Liver (tissue), 9 donors: ENCODE data around the gene SUPT16H. TPM values are rescaled to one million over a fixed set of nuclear protein-coding genes. Genes with fewer than 3 reads are reported as not detected.

Experiments used
- DNase-seq: peaks from one replicate; pipeline ENCODE4 v3.0.0-alpha.2; 2017; ENCODE audit warnings: low spot score
- H3K27ac ChIP-seq, 2 donors: one replicate each; pipeline ENCODE4 v1.7.0; 2013; ENCODE audit warnings: inconsistent platforms in 2 of 2, low read length in 2 of 2, control low read depth in 1 of 2, low read depth in 1 of 2, mild to moderate bottlenecking in 1 of 2
- H3K27me3 ChIP-seq, 4 donors: one replicate each; pipeline versions ENCODE4 v1.6.1 to v1.7.0; 2013; ENCODE audit warnings: low read length in 3 of 4, inconsistent platforms in 1 of 4, mild to moderate bottlenecking in 1 of 4, moderate library complexity in 1 of 4; ENCODE audit not compliant: control insufficient read depth in 4 of 4, insufficient read depth in 4 of 4
- H3K36me3 ChIP-seq, 4 donors: one replicate each; pipeline versions ENCODE4 v1.6.1 to v1.7.0; 2013; ENCODE audit warnings: low read length in 3 of 4, mild to moderate bottlenecking in 3 of 4, low read depth in 1 of 4, moderate library complexity in 1 of 4; ENCODE audit not compliant: control insufficient read depth in 4 of 4, insufficient read depth in 3 of 4
- H3K4me1 ChIP-seq, 4 donors: one replicate each; pipeline versions ENCODE4 v1.6.1 to v1.7.0; 2013; ENCODE audit warnings: low read length in 3 of 4, mild to moderate bottlenecking in 3 of 4, moderate library complexity in 1 of 4; ENCODE audit not compliant: control insufficient read depth in 4 of 4, insufficient read depth in 4 of 4
- H3K4me3 ChIP-seq, 3 donors: one replicate each; pipeline versions ENCODE4 v1.6.1 to v1.7.0; 2013; ENCODE audit warnings: low read length in 3 of 3, control low read depth in 1 of 3, low read depth in 1 of 3, mild to moderate bottlenecking in 1 of 3
- H3K9ac ChIP-seq, 2 donors: one replicate each; pipeline ENCODE4 v1.7.0; 2013; ENCODE audit warnings: low read length in 2 of 2, mild to moderate bottlenecking in 2 of 2, moderate library complexity in 2 of 2, control low read depth in 1 of 2, low read depth in 1 of 2
- H3K9me3 ChIP-seq, 4 donors: one replicate each; pipeline versions ENCODE4 v1.6.1 to v1.7.0; 2013; ENCODE audit warnings: low read length in 3 of 4; ENCODE audit not compliant: control insufficient read depth in 4 of 4
- ATF3 ChIP-seq: IDR thresholded peaks from 2 replicates; pipeline ENCODE4 v1.6.1; 2016; ENCODE audit warnings: antibody characterized with exemption
- EGR1 ChIP-seq, 2 donors: IDR thresholded peaks; 2 replicates each; pipeline ENCODE4 v1.6.1; 2016 to 2018; ENCODE audit warnings: antibody characterized with exemption in 2 of 2, low read depth in 2 of 2
- FOXA1 ChIP-seq: IDR thresholded peaks from 2 replicates; pipeline ENCODE4 v1.6.1; 2016; ENCODE audit warnings: antibody characterized with exemption
- FOXA2 ChIP-seq: IDR thresholded peaks from 2 replicates; pipeline ENCODE4 v1.6.1; 2016; ENCODE audit warnings: antibody characterized with exemption
- GABPA ChIP-seq, 2 donors: IDR thresholded peaks in 1 of 2; conservative IDR thresholded peaks in 1 of 2; 2 replicates each; pipeline ENCODE4 v1.6.1; 2016; ENCODE audit warnings: antibody characterized with exemption in 2 of 2, mild to moderate bottlenecking in 1 of 2, moderate library complexity in 1 of 2
- HNF4A ChIP-seq, 2 donors: conservative IDR thresholded peaks; 2 replicates each; pipeline ENCODE4 v1.6.1; 2016; ENCODE audit warnings: antibody characterized with exemption in 2 of 2, mild to moderate bottlenecking in 2 of 2
- HNF4G ChIP-seq: IDR thresholded peaks from 2 replicates; pipeline ENCODE4 v1.6.1; 2016; ENCODE audit warnings: antibody characterized with exemption
- JUND ChIP-seq, 2 donors: IDR thresholded peaks; 2 replicates each; pipeline ENCODE4 v1.6.1; 2016; ENCODE audit warnings: antibody characterized with exemption in 2 of 2
- MAX ChIP-seq: IDR thresholded peaks from 2 replicates; pipeline ENCODE4 v1.6.1; 2016; ENCODE audit warnings: antibody characterized with exemption
- NR2F2 ChIP-seq: IDR thresholded peaks from 2 replicates; pipeline ENCODE4 v1.6.1; 2016; ENCODE audit warnings: antibody characterized with exemption
- RAD21 ChIP-seq, 2 donors: IDR thresholded peaks; 2 replicates each; pipeline ENCODE4 v1.6.1; 2016; ENCODE audit warnings: antibody characterized with exemption in 2 of 2, mild to moderate bottlenecking in 2 of 2
- RXRA ChIP-seq, 2 donors: IDR thresholded peaks; 2 replicates each; pipeline ENCODE4 v1.6.1; 2017 to 2018; ENCODE audit warnings: antibody characterized with exemption in 2 of 2, mild to moderate bottlenecking in 1 of 2
- SP1 ChIP-seq: IDR thresholded peaks from 2 replicates; pipeline ENCODE4 v1.6.1; 2018; ENCODE audit warnings: antibody characterized with exemption, mild to moderate bottlenecking
- TAF1 ChIP-seq: conservative IDR thresholded peaks from 2 replicates; pipeline ENCODE4 v1.6.1; 2016; ENCODE audit warnings: antibody characterized with exemption, mild to moderate bottlenecking
- YY1 ChIP-seq: IDR thresholded peaks from 2 replicates; pipeline ENCODE4 v1.6.1; 2016; ENCODE audit warnings: antibody characterized with exemption, mild to moderate bottlenecking
- ZBTB33 ChIP-seq: IDR thresholded peaks from 2 replicates; pipeline ENCODE4 v1.6.1; 2016; ENCODE audit warnings: antibody characterized with exemption
- WGBS: extraction: QIAGEN DNeasy Blood & Tissue Kit; methylation state at CpG from one replicate; pipeline ENCODE4 v1.1.7; 2013; 5-methylcytosine and 5-hydroxymethylcytosine counted together
- polyA plus RNA-seq, 2 donors: library from polyadenylated mRNA; stranded (reverse) in 1 of 2; unstranded in 1 of 2; fragments of 200-250 nt in 1 of 2; fragments of >200 nt in 1 of 2; fragmentation: Nextera tagmentation in 1 of 2; extraction: Ambion mirVana in 1 of 2; gene quantifications; one replicate each; pipeline versions ENCODE4 v1.2.1 to v1.2.3, GENCODE V29; 2013 to 2015
- total RNA-seq, 2 donors: library from RNA; depleted of rRNA; stranded (reverse); fragments of >200 nt; gene quantifications; one replicate each; pipeline ENCODE4 v1.2.3, GENCODE V29; 2014
- TF ChIP-seq, protein P1 (sequence below): fragments of 150-350 bp; IDR thresholded peaks from 2 replicates; pipeline ENCODE4 v1.5.1; 2017; ENCODE audit warnings: improper control_type of control experiment, low read depth, low read length; ENCODE audit not compliant: missing input control
- TF ChIP-seq, protein P2 (sequence below): IDR thresholded peaks from 2 replicates; pipeline ENCODE4 v1.6.1; 2016; ENCODE audit warnings: antibody characterized with exemption, mild to moderate bottlenecking
- donor health status: healthy.
- donor health status: healthy.
- donor health status: healthy.
- donor health status: healthy.
- donor health status: healthy.

SUPT16H gene
- total and polyA plus RNA-seq, 4 donors, result 18.6 to 51.6 (median 23.9) TPM

DNA sequence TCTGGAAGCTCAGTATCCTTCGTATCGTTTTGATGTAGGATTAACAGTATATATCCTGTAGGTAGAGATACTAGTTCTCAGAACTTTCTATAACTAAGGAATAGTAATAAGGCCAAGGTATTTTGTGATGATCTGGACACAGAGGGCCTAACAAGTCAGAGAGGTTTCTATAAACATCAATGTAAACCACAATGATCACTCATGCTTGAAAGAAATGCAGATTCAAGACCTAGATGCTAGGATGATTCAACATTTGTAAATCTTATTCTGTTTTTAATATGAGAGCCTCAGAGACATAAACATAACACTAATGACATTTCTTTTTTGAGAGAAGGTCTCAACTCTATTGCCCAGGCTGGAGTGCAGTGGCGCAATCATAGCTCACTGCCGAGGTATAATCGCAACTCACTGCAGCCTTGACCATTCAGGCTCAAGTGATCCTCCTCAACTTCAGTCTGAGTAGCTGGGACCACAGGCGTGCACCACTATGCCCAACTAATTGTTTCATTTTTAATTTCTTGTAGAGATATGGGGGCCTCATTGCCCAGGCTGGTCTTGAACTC is 16.2 kb downstream of the SUPT16H start:
- 96% methylated on average over 6 of the region's 6 CpGs for WGBS
- H3K4me1 ChIP-seq, result peaks cover 0 to 5% (median 0%) of the 10 kb centered on the region in 4 donors
- TF ChIP-seq FOXA2, result no peak
- TF ChIP-seq ZBTB33, result no peak
- TF ChIP-seq SP1, result no peak
- no peak for TF ChIP-seq YY1
- no peak for TF ChIP-seq HNF4G
- no peak for TF ChIP-seq NR2F2
- TF ChIP-seq JUND (IDR thresholded peaks at IDR 0.05), result no peak
- TF ChIP-seq MAX, result no peak
- TF ChIP-seq GABPA (IDR thresholded peaks at IDR 0.05 in 1 of 2, conservative IDR thresholded peaks at IDR 0.05 in 1 of 2), result no peak
- H3K27me3 ChIP-seq, result no peaks in the 10 kb centered on the region
- H3K36me3 ChIP-seq, result peaks cover 23 to 78% (median 54%) of the 10 kb centered on the region in 4 donors
- no peak for DNase-seq
- H3K4me3 ChIP-seq, result no peak overlapping the region
- H3K9me3 ChIP-seq, result no peaks in the 10 kb centered on the region
- H3K9ac ChIP-seq, result no peak overlapping the region
- H3K27ac ChIP-seq, result no peak overlapping the region

DNA sequence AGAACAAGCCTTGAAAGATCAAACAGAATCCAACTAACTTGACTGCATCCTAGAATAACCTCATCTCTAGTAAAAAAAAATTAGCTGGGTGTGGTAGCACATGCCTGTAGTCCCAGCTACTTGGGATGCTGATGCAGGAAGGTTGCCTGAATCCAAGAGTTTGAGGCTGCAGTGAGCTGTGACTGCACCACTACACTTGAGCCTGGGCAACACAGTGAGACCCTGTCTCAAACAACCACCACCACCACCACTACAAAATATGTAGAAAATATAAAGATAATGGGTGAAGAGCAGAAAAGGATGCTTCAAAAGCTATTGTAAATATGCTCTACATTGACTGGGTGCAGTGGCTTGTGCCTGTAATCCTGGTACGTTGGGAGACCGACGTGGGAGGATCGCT is 27.3 kb downstream of the SUPT16H start:
- no peak for DNase-seq
- Histone ChIP-seq H3K36me3 (peaks cover 23 to 89% (median 76%) of the 10 kb centered on the region in 4 donors), H3K9ac (no peak overlapping the region), H3K9me3 (no peaks in the 10 kb centered on the region), H3K4me1 (no peaks in the 10 kb centered on the region), H3K27me3 (no peaks in the 10 kb centered on the region), H3K27ac (no peak overlapping the region), H3K4me3 (no peak overlapping the region)
- TF ChIP-seq SP1 (no peak), ATF3 (no peak), NR2F2 (no peak), GABPA (IDR thresholded peaks at IDR 0.05 in 1 of 2, conservative IDR thresholded peaks at IDR 0.05 in 1 of 2) (no peak), HNF4A (conservative IDR thresholded peaks at IDR 0.05) (no peak), ZBTB33 (no peak), RAD21 (IDR thresholded peaks at IDR 0.05) (no peak), RXRA (IDR thresholded peaks at IDR 0.05) (no peak), EGR1 (IDR thresholded peaks at IDR 0.05; ENCODE audit: low read depth in 2 of 2) (no peak), JUND (IDR thresholded peaks at IDR 0.05) (no peak), HNF4G (no peak), MAX (no peak), TAF1 (no peak), FOXA2 (no peak), FOXA1 (no peak), YY1 (no peak)
- TF ChIP-seq, protein P1, sequence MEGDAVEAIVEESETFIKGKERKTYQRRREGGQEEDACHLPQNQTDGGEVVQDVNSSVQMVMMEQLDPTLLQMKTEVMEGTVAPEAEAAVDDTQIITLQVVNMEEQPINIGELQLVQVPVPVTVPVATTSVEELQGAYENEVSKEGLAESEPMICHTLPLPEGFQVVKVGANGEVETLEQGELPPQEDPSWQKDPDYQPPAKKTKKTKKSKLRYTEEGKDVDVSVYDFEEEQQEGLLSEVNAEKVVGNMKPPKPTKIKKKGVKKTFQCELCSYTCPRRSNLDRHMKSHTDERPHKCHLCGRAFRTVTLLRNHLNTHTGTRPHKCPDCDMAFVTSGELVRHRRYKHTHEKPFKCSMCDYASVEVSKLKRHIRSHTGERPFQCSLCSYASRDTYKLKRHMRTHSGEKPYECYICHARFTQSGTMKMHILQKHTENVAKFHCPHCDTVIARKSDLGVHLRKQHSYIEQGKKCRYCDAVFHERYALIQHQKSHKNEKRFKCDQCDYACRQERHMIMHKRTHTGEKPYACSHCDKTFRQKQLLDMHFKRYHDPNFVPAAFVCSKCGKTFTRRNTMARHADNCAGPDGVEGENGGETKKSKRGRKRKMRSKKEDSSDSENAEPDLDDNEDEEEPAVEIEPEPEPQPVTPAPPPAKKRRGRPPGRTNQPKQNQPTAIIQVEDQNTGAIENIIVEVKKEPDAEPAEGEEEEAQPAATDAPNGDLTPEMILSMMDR, result no peak
- TF ChIP-seq, protein P2, sequence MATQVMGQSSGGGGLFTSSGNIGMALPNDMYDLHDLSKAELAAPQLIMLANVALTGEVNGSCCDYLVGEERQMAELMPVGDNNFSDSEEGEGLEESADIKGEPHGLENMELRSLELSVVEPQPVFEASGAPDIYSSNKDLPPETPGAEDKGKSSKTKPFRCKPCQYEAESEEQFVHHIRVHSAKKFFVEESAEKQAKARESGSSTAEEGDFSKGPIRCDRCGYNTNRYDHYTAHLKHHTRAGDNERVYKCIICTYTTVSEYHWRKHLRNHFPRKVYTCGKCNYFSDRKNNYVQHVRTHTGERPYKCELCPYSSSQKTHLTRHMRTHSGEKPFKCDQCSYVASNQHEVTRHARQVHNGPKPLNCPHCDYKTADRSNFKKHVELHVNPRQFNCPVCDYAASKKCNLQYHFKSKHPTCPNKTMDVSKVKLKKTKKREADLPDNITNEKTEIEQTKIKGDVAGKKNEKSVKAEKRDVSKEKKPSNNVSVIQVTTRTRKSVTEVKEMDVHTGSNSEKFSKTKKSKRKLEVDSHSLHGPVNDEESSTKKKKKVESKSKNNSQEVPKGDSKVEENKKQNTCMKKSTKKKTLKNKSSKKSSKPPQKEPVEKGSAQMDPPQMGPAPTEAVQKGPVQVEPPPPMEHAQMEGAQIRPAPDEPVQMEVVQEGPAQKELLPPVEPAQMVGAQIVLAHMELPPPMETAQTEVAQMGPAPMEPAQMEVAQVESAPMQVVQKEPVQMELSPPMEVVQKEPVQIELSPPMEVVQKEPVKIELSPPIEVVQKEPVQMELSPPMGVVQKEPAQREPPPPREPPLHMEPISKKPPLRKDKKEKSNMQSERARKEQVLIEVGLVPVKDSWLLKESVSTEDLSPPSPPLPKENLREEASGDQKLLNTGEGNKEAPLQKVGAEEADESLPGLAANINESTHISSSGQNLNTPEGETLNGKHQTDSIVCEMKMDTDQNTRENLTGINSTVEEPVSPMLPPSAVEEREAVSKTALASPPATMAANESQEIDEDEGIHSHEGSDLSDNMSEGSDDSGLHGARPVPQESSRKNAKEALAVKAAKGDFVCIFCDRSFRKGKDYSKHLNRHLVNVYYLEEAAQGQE, result no peak
- WGBS, result 97% methylated on average over 4 of the region's 4 CpGs
